Renal pelvis (tissue), 4 donors: ENCODE measurements around the gene DNAH6. TPM values are rescaled to one million over a fixed set of nuclear protein-coding genes. Genes with fewer than 3 reads are reported as not detected.
"Not testable (repeated sequence)": the region's sequence is repeated elsewhere in the genome, so short reads cannot be mapped to it uniquely, and the experiment has no call there.

Experiments
- DNase-seq: peaks from one replicate; pipeline ENCODE4 v3.0.0-alpha.2; 2013
- polyA plus RNA-seq, 3 donors: library from polyadenylated mRNA; unstranded; fragments of 120-200 nt; gene quantifications; one replicate each; pipeline ENCODE4 v1.2.1, GENCODE V29; 2013; ENCODE audit not compliant: insufficient read length in 3 of 3

The DNAH6 gene
- polyA plus RNA-seq, 3 donors: 0.82 to 3.7 (median 2.0) TPM

DNA sequence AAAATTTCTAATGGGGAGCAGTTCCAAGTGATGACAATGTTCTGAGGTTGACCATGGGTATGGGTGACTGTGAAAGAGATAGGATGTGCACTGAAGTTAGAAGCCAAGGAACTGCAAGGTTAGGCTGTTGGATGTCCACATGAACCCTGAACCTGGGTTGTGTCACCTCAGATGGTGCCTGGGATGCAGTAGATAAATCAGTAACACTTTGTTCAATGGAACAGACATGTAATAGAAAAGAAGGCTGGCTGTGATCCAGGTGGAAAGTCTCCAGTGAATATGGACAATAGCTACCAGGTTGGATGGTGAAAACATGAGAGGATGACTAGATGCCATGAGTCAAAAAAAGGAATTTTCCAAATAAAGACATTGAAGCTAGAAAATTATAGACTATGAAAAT is 233.1 kb downstream of the DNAH6 start:
- no peak for DNase-seq

DNA sequence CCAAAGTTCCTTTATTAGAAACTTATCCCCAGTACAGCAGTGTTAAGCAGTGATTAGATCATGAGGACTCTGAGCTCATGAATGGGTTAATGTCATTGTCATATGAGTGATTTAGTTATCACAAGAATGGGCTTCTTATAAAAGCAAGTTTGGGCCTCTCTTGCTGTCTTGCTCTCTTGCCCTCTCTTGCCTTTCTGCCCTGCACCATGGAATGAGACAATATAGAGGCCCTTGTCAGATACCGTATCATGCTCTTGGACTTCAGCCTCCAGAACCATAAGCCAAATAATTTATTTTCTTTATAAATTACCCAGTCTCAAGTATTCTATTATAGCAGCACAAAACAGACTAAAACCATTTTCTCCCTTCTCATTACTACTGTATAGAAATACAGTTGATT is 238.8 kb downstream of the DNAH6 start:
- DNase-seq: no peak

- no peak for DNase-seq
Observed at GRCh38 chr2:84757648-84758047, 241.3 kb downstream of the DNAH6 start.

- DNase-seq: no peak
Observed at GRCh38 chr2:84766791-84767190, 250.5 kb downstream of the DNAH6 start.

GRCh38 chr2:84768840-84769239 is 252.5 kb downstream of the DNAH6 start:
- DNase-seq: no peak

DNA sequence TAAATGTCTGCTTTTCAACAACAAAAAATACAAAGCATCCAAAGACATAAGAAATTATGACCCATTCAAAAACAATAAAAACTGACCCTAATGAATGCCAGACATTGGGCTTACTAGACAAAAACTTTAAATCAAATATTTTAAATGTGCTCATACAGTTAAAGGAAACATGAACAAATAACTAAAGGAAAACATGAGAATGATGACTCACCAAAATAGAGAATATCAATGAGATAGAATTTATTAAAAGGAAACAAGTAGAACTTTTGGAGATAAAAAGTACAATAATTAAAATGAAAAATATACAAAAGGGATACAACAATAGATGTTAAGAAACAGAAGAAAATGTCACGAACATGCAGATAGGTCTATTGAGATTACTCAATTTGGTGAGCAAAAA is 254.0 kb downstream of the DNAH6 start:
- DNase-seq: no peak

DNA sequence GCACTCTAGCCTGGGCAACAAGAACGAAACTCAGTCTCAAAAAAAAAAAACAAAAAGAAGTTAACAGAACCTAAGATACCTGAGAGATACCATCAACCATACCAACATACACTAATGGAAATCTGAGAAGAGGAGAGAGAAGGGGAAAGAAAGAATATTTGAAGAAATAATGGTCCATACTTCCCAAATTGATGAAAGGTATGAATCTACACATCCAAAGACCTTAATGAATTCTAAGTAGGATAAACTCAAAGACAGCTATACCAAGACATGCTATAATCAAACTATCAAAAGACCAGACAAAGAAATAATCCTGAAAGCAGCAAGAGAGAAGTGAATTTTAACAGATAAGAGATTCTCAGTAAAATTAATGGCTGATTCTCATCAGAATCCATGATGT is 255.0 kb downstream of the DNAH6 start:
- DNase-seq: no peak

DNA sequence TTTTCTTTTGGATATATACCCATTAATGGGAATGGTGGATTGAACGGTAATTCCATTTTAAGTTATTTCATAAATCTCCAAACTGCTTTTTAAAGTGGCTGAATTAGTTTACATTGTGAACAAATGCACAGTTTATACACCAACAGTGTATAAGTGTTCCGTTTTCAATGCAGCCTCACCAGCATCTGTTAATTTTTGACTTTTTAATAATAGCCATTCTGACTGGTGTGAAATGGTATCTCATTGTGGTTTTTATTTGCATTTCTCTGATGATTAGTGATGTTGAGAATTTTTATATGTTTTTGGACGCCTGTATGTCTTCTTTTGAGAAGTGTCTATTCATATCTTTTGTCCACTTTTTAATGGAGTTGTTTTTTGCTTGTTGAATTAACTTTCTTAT is 257.3 kb downstream of the DNAH6 start:
- DNase-seq: not testable (repeated sequence)

DNA sequence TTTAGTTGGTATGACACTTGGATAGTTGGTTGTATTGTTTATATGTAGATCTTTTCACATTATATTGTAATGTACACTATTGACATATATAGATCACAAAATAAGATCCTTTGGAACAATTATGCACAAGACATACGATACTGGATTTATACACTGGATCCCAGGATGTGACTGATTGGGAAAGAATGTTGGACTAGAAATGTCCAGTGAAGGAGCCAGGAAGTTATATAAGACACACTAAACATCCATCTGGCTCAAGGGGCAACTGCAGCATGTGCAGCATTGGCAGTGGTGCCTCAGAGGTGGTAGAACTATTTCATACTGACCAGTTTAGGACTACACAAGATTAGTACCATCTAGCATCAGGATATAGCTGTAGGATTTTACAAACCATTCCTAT is 259.7 kb downstream of the DNAH6 start:
- no peak for DNase-seq

- DNase-seq: no peak
Observed at GRCh38 chr2:84778911-84779690, 262.8 kb downstream of the DNAH6 start.

DNA sequence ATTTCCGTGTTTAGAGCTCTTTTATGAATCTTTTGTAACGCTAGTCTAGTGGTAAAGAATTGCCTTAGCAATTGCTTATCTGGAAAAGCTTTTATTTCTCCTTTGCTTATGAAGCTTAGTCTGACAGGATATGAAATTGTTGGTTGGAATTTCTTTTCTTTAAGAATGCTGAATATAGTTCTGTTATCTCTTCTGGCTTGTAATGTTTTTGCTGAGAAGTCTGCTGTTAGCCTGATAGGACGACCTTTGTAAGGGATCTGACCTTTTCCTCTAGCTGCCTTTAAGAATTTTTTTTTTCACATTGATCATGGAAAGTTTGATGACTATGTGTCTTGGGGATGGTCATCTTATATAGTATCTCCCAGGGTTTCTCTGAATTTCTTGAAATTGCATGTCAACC is 263.5 kb downstream of the DNAH6 start:
- no peak for DNase-seq

GRCh38 chr2:84781942-84782716 is 265.8 kb downstream of the DNAH6 start:
- DNase-seq: no peak

GRCh38 chr2:84782717-84783442 is 266.6 kb downstream of the DNAH6 start:
- DNase-seq: no peak

DNA sequence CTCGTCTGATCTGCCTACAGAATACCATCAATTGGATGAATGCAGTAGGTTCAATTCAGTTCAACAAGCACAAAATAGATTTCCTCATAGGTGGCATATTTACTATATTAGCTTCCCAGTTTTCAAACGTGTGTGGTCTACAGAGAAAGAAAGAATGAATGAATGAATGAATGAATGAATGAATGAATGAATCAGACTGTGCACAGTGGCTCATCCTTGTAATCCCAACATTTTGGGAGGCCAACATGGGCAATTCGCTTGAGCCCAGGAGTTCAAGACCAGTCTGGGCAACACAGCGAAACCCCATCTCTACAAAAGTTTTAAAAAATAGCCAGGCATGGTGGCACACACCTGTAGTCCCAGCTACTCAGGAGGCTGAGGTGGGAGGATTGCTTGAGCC is 269.7 kb downstream of the DNAH6 start:
- DNase-seq: no peak

DNA sequence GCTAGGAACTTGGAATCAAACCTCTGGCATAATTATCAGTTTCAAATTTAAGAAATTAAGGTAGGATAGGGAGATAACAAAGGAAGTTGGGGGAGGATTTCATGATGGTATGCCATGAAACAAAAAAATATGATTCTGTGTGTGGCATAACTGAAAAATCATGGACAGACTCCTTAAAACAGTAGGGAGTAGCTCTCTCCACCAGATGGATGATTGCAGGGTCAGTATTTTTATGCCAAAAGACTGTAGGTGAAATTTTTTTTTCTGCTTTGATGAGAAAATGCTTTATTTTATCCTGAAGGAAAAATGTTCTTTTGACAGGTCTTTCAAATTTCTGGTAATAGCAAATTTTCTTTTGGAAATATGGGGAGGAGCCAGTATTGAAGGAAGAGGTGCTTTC is 270.3 kb downstream of the DNAH6 start:
- no peak for DNase-seq

- DNase-seq: no peak
Observed at GRCh38 chr2:84788027-84788426, 271.7 kb downstream of the DNAH6 start.

DNA sequence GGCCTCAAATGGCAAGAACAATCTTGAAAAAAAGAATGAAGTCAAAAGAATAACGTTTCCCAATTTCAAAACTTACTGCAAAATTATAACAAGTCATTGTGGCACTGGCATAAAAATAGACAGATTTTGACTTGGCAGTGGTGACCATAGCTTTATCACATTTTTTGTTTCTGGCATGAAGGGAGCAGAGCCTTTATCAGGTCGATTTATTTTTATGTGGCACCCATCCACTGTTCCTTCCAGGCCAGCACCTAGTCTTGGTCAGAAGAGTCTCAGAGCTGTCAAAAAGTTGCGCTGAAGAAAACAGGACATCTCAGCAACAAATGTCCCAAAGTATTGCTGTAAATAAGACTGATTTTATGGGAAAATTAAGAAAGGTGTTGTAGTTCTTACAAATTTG is 272.2 kb downstream of the DNAH6 start:
- no peak for DNase-seq

DNA sequence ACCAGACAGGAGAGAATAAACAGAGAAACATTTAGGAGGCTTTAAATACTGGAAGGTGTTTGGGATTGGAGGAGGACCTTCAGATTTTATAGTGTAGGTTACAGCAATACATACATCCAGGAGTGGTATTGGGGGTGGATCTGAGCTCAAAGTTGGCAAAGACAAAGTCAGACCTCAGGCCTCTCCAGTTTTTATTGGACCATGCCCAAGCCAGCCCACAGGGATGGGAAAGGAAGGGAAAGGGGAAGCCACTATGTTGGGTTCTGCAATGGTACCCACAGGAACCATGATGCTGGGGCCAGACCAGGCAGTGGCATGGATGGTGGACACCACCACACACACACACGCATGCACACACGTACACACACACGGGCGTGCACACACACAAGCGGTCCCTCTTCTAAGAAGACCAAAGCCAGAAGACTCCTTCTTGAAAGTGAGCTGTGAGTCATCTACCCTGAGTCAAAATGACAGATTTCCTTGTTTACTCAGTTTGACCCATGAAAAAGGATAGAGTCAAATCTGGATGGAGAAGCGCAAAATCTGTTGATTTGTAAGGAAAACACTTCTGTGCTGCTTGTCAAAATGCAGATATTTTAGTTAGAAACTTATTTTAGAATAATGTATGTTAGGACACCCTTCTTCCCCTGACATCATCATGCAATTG is 276.7 kb downstream of the DNAH6 start:
- no peak for DNase-seq

- no peak for DNase-seq
Observed at GRCh38 chr2:84793641-84794040, 277.3 kb downstream of the DNAH6 start.

GRCh38 chr2:84796798-84797197 is 280.5 kb downstream of the DNAH6 start:
- no peak for DNase-seq

- no peak for DNase-seq
Observed at GRCh38 chr2:84797271-84797670, 281.0 kb downstream of the DNAH6 start.

GRCh38 chr2:84799772-84800171 is 283.5 kb downstream of the DNAH6 start:
- no peak for DNase-seq
